Activated CD4-positive, alpha-beta memory T cell treated with anti-CD3 and anti-CD28 coated beads for 36 hours (primary cell): ENCODE measurements around the gene CDC42SE2. TPM values are rescaled to one million over a fixed set of nuclear protein-coding genes. Genes with fewer than 3 reads are reported as not detected.

Experiments used
- CTCF ChIA-PET: fragments of 350-600 bp; sonication (Branson Sonifier 250); formaldehyde crosslinking; loops from one replicate; lab custom pipeline; 2021; ENCODE audit warnings: antibody characterized with exemption, inconsistent platforms; lab: Charles Lee
- POLR2A ChIA-PET: fragments of 350-600 bp; sonication (Branson Sonifier 250); formaldehyde crosslinking; loops from one replicate; lab custom pipeline; 2021; ENCODE audit warnings: antibody characterized with exemption; lab: Charles Lee
- DNase-seq: peaks from one replicate; pipeline ENCODE4 v3.0.0-alpha.2; 2020
- H3K27ac Mint-ChIP-seq: one replicate; pipeline ENCODE4 v1.8.0; 2021; ENCODE audit warnings: mixed read lengths
- H3K27me3 Mint-ChIP-seq: one replicate; pipeline ENCODE4 v1.8.0; 2021; ENCODE audit warnings: mixed read lengths
- H3K36me3 Mint-ChIP-seq: one replicate; pipeline ENCODE4 v1.8.0; 2021; ENCODE audit warnings: mixed read lengths
- H3K4me1 Mint-ChIP-seq: one replicate; pipeline ENCODE4 v1.8.0; 2021; ENCODE audit warnings: low read depth, mixed read lengths
- H3K4me3 Mint-ChIP-seq: one replicate; pipeline ENCODE4 v1.8.0; 2021; ENCODE audit warnings: mild to moderate bottlenecking, mixed read lengths
- H3K9me3 Mint-ChIP-seq: one replicate; pipeline ENCODE4 v1.8.0; 2021; ENCODE audit warnings: mixed read lengths
- intact Hi-C: fragments of 100-400 bp; cut with micrococcal nuclease; formaldehyde crosslinking; loops from one replicate; pipeline ENCODE4 v1.15.1; 2023
- total RNA-seq, 2 experiments: library from RNA; stranded (reverse); gene quantifications; one replicate each; pipeline ENCODE4 v1.2.3, GENCODE V29; 2021

CDC42SE2 gene
- total RNA-seq, 2 experiments from 2014 or later = 103 to 104 TPM

DNA sequence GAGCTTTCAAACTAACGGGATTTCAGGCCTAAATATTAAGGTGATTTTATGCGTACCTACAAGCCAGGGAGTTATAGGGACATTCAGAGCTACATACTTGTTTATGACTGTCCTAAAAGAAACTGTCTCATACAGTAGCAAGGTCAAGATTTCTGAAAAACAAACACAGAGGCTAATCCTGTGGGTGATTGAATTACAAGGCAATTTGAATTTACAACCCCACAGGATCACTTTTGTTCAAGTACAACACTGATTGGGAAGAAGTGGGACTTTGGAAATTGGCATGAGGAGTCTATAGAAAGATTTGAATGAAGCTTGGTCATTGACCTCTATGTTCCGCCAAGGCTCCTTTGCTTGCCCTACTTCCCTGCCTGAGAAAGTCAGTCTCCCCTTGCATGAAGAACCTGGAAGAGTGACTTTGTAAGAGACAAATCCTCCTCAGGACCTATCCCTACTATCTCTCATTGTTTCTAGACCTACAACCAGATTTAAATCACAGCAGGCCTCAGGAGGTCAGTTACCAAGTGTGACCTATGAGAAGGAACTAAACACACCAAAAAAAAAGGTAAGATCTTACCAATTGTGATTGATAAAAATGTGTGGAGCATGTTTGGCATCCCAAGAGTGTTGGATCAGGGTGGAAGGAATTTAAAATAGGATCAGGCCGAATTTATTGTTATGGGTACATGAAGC lies 38.4 kb upstream of the CDC42SE2 start:
- Mint-ChIP-seq H3K36me3 (no peaks in the 10 kb centered on the region), H3K4me1 (peaks cover 11% of the 10 kb centered on the region), H3K27ac (no peak overlapping the region), H3K4me3 (no peak overlapping the region), H3K27me3 (no peaks in the 10 kb centered on the region), H3K9me3 (no peaks in the 10 kb centered on the region)
- POLR2A ChIA-PET = interaction anchor here (1.5 kb wide), 1 partner anchor 14 kb away, joined by 4 read pairs; no protein-coding TSS in a partner anchor
- intact Hi-C loops = no loop called here
- no peak for DNase-seq
- CTCF ChIA-PET = no interaction called here

- ChIA-PET POLR2A (no interaction called here), CTCF (no interaction called here)
- Mint-ChIP-seq H3K36me3 (no peaks in the 10 kb centered on the region), H3K27me3 (no peaks in the 10 kb centered on the region), H3K27ac (no peak overlapping the region), H3K4me1 (peaks cover 8% of the 10 kb centered on the region), H3K9me3 (no peaks in the 10 kb centered on the region), H3K4me3 (no peak overlapping the region)
- intact Hi-C loops = no loop called here
- DNase-seq = no peak
These were observed 37.0 kb upstream of the CDC42SE2 start for GRCh38 chr5:131226899-131227298.

- DNase-seq = no peak
- intact Hi-C loops = no loop called here
- no peaks in the 10 kb centered on the region for H3K27me3 Mint-ChIP-seq
- H3K4me3 Mint-ChIP-seq = no peak overlapping the region
- peaks cover 6% of the 10 kb centered on the region for H3K4me1 Mint-ChIP-seq
- ChIA-PET POLR2A (interaction anchor here (0.6 kb wide), 1 partner anchor 158 kb away, joined by 4 read pairs; no protein-coding TSS in a partner anchor), CTCF (no interaction called here)
- no peaks in the 10 kb centered on the region for H3K36me3 Mint-ChIP-seq
- no peaks in the 10 kb centered on the region for H3K9me3 Mint-ChIP-seq
- H3K27ac Mint-ChIP-seq = no peak overlapping the region
These were observed 35.2 kb upstream of the CDC42SE2 start for GRCh38 chr5:131228646-131229045.

- H3K9me3 Mint-ChIP-seq = no peaks in the 10 kb centered on the region
- H3K36me3 Mint-ChIP-seq = no peaks in the 10 kb centered on the region
- peaks cover 6% of the 10 kb centered on the region for H3K4me1 Mint-ChIP-seq
- H3K27me3 Mint-ChIP-seq = no peaks in the 10 kb centered on the region
- CTCF ChIA-PET = interaction anchor here (0.7 kb wide), 1 partner anchor 10 kb away, joined by 3 read pairs; no protein-coding TSS in a partner anchor
- H3K27ac Mint-ChIP-seq = no peak overlapping the region
- POLR2A ChIA-PET = no interaction called here
- DNase-seq = no peak
- intact Hi-C loops = no loop called here
- no peak overlapping the region for H3K4me3 Mint-ChIP-seq
These were observed 34.2 kb upstream of the CDC42SE2 start for GRCh38 chr5:131229623-131230022.

DNA sequence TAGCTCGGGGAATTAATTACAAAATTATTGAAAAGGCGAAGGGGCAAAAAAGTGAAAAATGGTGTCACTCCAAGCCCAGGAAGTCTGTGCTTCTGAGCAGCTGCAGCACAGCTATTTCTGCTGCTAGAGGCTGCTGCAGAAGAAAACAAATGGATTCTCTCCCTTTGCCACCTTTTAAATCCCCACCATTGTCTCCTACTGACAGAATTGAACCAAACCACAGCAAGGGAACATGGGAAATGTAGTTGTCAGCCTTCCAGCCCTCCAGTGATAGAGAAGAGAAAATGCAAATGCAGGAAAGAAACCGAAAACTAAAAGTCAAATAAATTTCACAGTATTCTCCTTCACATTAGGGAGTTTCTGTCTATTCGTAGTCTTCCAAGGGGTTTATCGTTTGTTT lies 33.4 kb upstream of the CDC42SE2 start:
- Mint-ChIP-seq H3K4me3 (no peak overlapping the region), H3K9me3 (no peaks in the 10 kb centered on the region), H3K36me3 (no peaks in the 10 kb centered on the region), H3K4me1 (peaks cover 6% of the 10 kb centered on the region), H3K27ac (no peak overlapping the region), H3K27me3 (no peaks in the 10 kb centered on the region)
- CTCF ChIA-PET = interaction anchor here (0.7 kb wide), 1 partner anchor 9 kb away, joined by 3 read pairs; no protein-coding TSS in a partner anchor
- POLR2A ChIA-PET = no interaction called here
- no peak for DNase-seq
- intact Hi-C loops = no loop called here

- POLR2A ChIA-PET = interaction anchor here (1.1 kb wide), 1 partner anchor 15 kb away, joined by 4 read pairs; no protein-coding TSS in a partner anchor
- no peak for DNase-seq
- no peak overlapping the region for H3K4me3 Mint-ChIP-seq
- no peaks in the 10 kb centered on the region for H3K27me3 Mint-ChIP-seq
- H3K9me3 Mint-ChIP-seq = no peaks in the 10 kb centered on the region
- CTCF ChIA-PET = interaction anchor here (0.9 to 1.1 kb wide), 2 partner anchors 8 to 10 kb away, joined by 3 read pairs; no protein-coding TSS in a partner anchor
- intact Hi-C loops = no loop called here
- no peaks in the 10 kb centered on the region for H3K36me3 Mint-ChIP-seq
- H3K27ac Mint-ChIP-seq = no peak overlapping the region
- H3K4me1 Mint-ChIP-seq = peaks cover 8% of the 10 kb centered on the region
These were observed 24.2 kb upstream of the CDC42SE2 start for GRCh38 chr5:131239686-131240085.

- H3K27ac Mint-ChIP-seq = peak overlapping the region; percentile 49
- H3K4me3 Mint-ChIP-seq = no peak overlapping the region
- peaks cover 8% of the 10 kb centered on the region for H3K9me3 Mint-ChIP-seq
- POLR2A ChIA-PET = no interaction called here
- peaks cover 3% of the 10 kb centered on the region for H3K36me3 Mint-ChIP-seq
- CTCF ChIA-PET = no interaction called here
- H3K4me1 Mint-ChIP-seq = peaks cover 8% of the 10 kb centered on the region
- DNase-seq = peak; percentile 28
- intact Hi-C loops = loop anchor here (1.0 kb wide), 1 partner anchor 23 kb away; no protein-coding TSS in a partner anchor
- H3K27me3 Mint-ChIP-seq = no peaks in the 10 kb centered on the region
These were observed 21.1 kb upstream of the CDC42SE2 start for GRCh38 chr5:131242728-131243255.

- POLR2A ChIA-PET = no interaction called here
- no peak for DNase-seq
- Mint-ChIP-seq H3K4me3 (no peak overlapping the region), H3K36me3 (peaks cover 3% of the 10 kb centered on the region), H3K27me3 (no peaks in the 10 kb centered on the region), H3K9me3 (peaks cover 8% of the 10 kb centered on the region), H3K27ac (no peak overlapping the region), H3K4me1 (peaks cover 18% of the 10 kb centered on the region)
- CTCF ChIA-PET = no interaction called here
- intact Hi-C loops = no loop called here
These were observed 18.5 kb upstream of the CDC42SE2 start for GRCh38 chr5:131245312-131245711.

- ChIA-PET CTCF (no interaction called here), POLR2A (no interaction called here)
- Mint-ChIP-seq H3K36me3 (peaks cover 3% of the 10 kb centered on the region), H3K4me1 (peaks cover 22% of the 10 kb centered on the region), H3K27ac (no peak overlapping the region), H3K4me3 (no peak overlapping the region), H3K27me3 (no peaks in the 10 kb centered on the region), H3K9me3 (peaks cover 8% of the 10 kb centered on the region)
- intact Hi-C loops = no loop called here
- DNase-seq = no peak
These were observed 17.9 kb upstream of the CDC42SE2 start for GRCh38 chr5:131245948-131246347.

DNA sequence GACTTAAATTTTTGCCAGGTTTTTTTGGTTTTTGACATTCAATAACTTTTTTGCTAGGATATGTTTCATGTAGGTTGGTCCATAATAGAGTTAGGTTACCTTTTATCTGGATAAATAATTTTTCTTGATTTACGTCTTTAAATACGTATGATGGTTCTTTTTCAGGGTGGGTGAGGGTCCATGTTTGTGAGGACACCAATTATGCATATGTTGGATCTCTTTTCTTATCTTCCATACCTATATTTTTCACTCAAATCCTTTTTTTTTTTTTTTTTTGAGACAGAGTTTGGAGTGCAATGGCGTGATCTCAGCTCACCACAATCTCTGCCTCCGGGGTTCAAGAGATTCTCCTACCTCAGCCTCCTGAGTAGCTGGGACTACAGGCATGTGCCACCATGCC lies 17.3 kb upstream of the CDC42SE2 start:
- ChIA-PET CTCF (no interaction called here), POLR2A (no interaction called here)
- no peak overlapping the region for H3K27ac Mint-ChIP-seq
- H3K4me1 Mint-ChIP-seq = peaks cover 28% of the 10 kb centered on the region
- no peak for DNase-seq
- H3K4me3 Mint-ChIP-seq = no peak overlapping the region
- intact Hi-C loops = no loop called here
- no peaks in the 10 kb centered on the region for H3K27me3 Mint-ChIP-seq
- peaks cover 3% of the 10 kb centered on the region for H3K36me3 Mint-ChIP-seq
- peaks cover 8% of the 10 kb centered on the region for H3K9me3 Mint-ChIP-seq

DNA sequence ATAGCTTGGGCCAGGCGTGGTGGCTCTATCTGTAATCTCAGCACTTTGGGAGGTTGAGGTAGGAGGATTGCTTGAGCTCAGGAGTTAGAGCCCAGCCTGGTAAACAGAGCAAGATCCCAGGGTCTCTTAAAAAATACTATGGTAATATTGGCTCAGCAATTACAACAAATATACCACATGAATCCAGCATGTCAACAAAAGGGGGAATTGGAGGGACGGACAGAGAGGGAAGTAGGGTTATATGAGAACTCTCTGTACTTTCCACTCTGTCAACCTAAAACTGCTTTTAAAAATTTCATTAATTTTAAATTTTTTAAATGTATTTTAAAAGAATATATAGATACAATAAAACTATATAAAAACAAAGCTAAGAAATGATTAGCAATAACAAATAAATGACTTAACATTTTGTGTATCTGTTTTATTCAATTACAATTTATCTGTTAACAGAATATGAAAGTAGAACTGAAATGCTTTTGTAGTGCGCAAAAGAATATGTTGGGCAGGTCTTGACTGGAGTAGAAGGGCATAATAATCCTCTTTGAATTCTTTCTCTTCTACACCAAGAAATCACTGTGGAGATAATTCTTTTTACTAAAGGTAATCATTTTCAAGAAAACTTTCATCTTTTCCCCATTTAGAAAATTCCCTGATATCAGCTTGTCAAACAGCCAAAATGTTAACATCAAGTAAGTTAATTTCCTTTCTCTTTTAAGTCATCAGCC lies 12.9 kb upstream of the CDC42SE2 start:
- intact Hi-C loops = loop anchor here (5.0 to 10.0 kb wide), 3 partner anchors 386 to 854 kb away; partner anchors contain the start of gene RAPGEF6
- Mint-ChIP-seq H3K4me1 (peaks cover 40% of the 10 kb centered on the region), H3K27ac (peak overlapping the region; percentile 96), H3K27me3 (no peaks in the 10 kb centered on the region), H3K9me3 (peaks cover 4% of the 10 kb centered on the region), H3K36me3 (peaks cover 4% of the 10 kb centered on the region), H3K4me3 (peak overlapping the region; percentile 56)
- DNase-seq = peak; percentile 19
- ChIA-PET CTCF (interaction anchor here (0.6 to 3.9 kb wide), 2 partner anchors 13 to 30 kb away, joined by 3 to 27 read pairs; partner anchors contain the start of gene CDC42SE2), POLR2A (interaction anchor here (5.7 kb wide), 1 partner anchor 14 kb away, joined by 73 read pairs; the partner anchor contains the start of gene CDC42SE2)

DNA sequence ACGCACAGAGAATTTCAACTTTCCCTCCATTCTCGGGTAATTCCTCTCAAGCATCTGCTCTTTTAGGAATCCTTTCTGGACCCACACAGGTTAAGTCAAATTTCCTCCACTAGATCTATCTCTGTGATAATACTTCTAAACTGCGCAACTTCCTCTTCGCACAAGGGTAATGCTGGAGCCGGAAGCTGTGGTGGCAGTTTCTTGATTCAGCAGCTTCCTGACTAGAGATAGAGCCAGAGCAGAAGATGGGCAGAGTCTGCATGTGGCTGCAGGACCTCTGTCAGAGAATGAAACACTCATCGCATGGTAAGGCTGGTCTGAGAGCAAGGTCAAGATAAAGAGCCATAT lies 11.1 kb upstream of the CDC42SE2 start:
- peak overlapping the region; percentile 87 for H3K4me3 Mint-ChIP-seq
- peak overlapping the region; percentile 96 for H3K27ac Mint-ChIP-seq
- peak; percentile 90 for DNase-seq
- intact Hi-C loops = loop anchor here (1.0 to 10.0 kb wide), 9 partner anchors 28 to 852 kb away; partner anchors contain the start of genes HINT1, LYRM7 and RAPGEF6
- H3K4me1 Mint-ChIP-seq = peaks cover 56% of the 10 kb centered on the region
- H3K27me3 Mint-ChIP-seq = no peaks in the 10 kb centered on the region
- ChIA-PET POLR2A (interaction anchor here (0.8 to 5.7 kb wide), 19 partner anchors 8 to 142 kb away, joined by 3 to 73 read pairs (median 5); partner anchors contain the start of genes CDC42SE2 and HINT1), CTCF (interaction anchor here (0.6 to 3.9 kb wide), 6 partner anchors 11 to 164 kb away, joined by 3 to 27 read pairs (median 3); partner anchors contain the start of gene CDC42SE2)
- peaks cover 11% of the 10 kb centered on the region for H3K36me3 Mint-ChIP-seq
- H3K9me3 Mint-ChIP-seq = no peaks in the 10 kb centered on the region
